Measurements from ENCODE around the gene AACS. TPM values are rescaled to one million over a fixed set of nuclear protein-coding genes. Genes with fewer than 3 reads are reported as not detected.
A peak's percentile ranks its signal among the peaks of the same experiment; 100 is the strongest.

Gene AACS
- total and polyA plus RNA-seq, 2 of the 8 experiments (the other 6 are each of a cell fraction or from before 2014, with no cell fraction given) = 51.9 to 52.4 TPM

- no peaks in the 10 kb centered on the region; a peak in 1 of 7 replicates for H3K4me1 ChIP-seq (replicated peaks in 1 of 4; ENCODE audit: control insufficient read depth in 3 of 4, insufficient read depth in 4 of 4, low read length in 3 of 4)
- no peak overlapping the region for H2BK5ac ChIP-seq (ENCODE audit: low read depth, low read length)
- H3K4me2 ChIP-seq (ENCODE audit: insufficient read depth in 1 of 2, low read depth in 2 of 2, low read length in 2 of 2) = no peak overlapping the region
- ChIA-PET POLR2A (ENCODE audit: partially characterized antibody) (no interaction called here), CTCF (ENCODE audit: partially characterized antibody) (interaction anchor here (0.6 to 1.6 kb wide), 3 partner anchors 11 to 226 kb away, joined by 3 to 5 read pairs (median 3); no protein-coding TSS in a partner anchor)
- no peak overlapping the region for H3K56ac ChIP-seq (replicated peaks; ENCODE audit: insufficient read length, low read depth, low read length)
- H3K4ac ChIP-seq (replicated peaks; ENCODE audit: insufficient read length, low read depth, low read length) = no peak overlapping the region
- no peak for DNase-seq (ENCODE audit: low read depth in 1 of 2, low spot score in 2 of 2)
- no peak overlapping the region for H3K9ac ChIP-seq (replicated peaks in 1 of 4; ENCODE audit: extremely low read depth in 1 of 4, low read depth in 3 of 4, low read length in 3 of 4)
- WGBS, 2 experiments (ENCODE audit: extremely low coverage in 1 of 2, insufficient coverage in 1 of 2, insufficient read length in 1 of 2, insufficient replicate concordance in 2 of 2, low coverage in 1 of 2, low lambda C conversion rate in 2 of 2, missing lambda C conversion rate in 1 of 2) = 93% methylated on average over 8 of the region's 8 CpGs; no CpG with 5 or more reads in 1 of the 2 experiments
- no peak for FAIRE-seq
- peaks cover 3 to 8% of the 10 kb centered on the region in 2 experiments; a peak in 2 of 4 replicates for H3K9me3 ChIP-seq (ENCODE audit: insufficient read depth in 2 of 2, low read depth in 1 of 2, low read length in 1 of 2)
- no peaks in the 10 kb centered on the region for H4K20me1 ChIP-seq (replicated peaks in 1 of 2; ENCODE audit: control insufficient read depth in 1 of 2, insufficient read depth in 2 of 2, low read length in 2 of 2)
- H3K23ac ChIP-seq (ENCODE audit: insufficient read length) = no peak overlapping the region
- no peak overlapping the region for H4K5ac ChIP-seq (ENCODE audit: insufficient read length, low read depth, low read length)
- no peaks in the 10 kb centered on the region for H3K79me1 ChIP-seq (ENCODE audit: low read depth, low read length)
- H2BK20ac ChIP-seq (ENCODE audit: low read length) = no peak overlapping the region
- no peak overlapping the region for H3K4me3 ChIP-seq (ENCODE audit: extremely low read depth in 1 of 4, insufficient read depth in 2 of 4, low read depth in 3 of 4, low read length in 4 of 4)
- no peak overlapping the region for H3K27ac ChIP-seq (ENCODE audit: low read depth, low read length)
- peak overlapping the region; percentile 86 for H2AK5ac ChIP-seq (ENCODE audit: low read depth, low read length)
- no peak overlapping the region for H2BK12ac ChIP-seq (ENCODE audit: low read depth, low read length)
- no peak overlapping the region for H2BK120ac ChIP-seq (replicated peaks; ENCODE audit: low read depth, low read length)
- no peak overlapping the region for H3K14ac ChIP-seq (ENCODE audit: insufficient read length)
- H3K23me2 ChIP-seq (ENCODE audit: low read depth, low read length) = no peaks in the 10 kb centered on the region
- no peaks in the 10 kb centered on the region for H3K79me2 ChIP-seq (ENCODE audit: control insufficient read depth in 1 of 2, insufficient read depth in 2 of 2, low read length in 2 of 2)
- H2AFZ ChIP-seq (ENCODE audit: low read length) = no peak overlapping the region
- H3K18ac ChIP-seq (ENCODE audit: extremely low read depth, low read length) = no peak overlapping the region
- no peaks in the 10 kb centered on the region for H3K36me3 ChIP-seq (ENCODE audit: control insufficient read depth in 2 of 4, insufficient read depth in 4 of 4, low read length in 3 of 4)
- H4K8ac ChIP-seq (ENCODE audit: extremely low read depth, insufficient read depth, low read length) = no peak overlapping the region
- H2BK15ac ChIP-seq (ENCODE audit: low read length) = no peak overlapping the region
- no peaks in the 10 kb centered on the region for H3K27me3 ChIP-seq (replicated peaks in 1 of 4; ENCODE audit: control insufficient read depth in 3 of 4, extremely low read depth in 1 of 4, insufficient read depth in 3 of 4, low read length in 3 of 4)
- no peak overlapping the region for H4K91ac ChIP-seq (replicated peaks; ENCODE audit: insufficient read length, low read length)
- no peak for TF ChIP-seq SIRT6 (IDR thresholded peaks at IDR 0.05; ENCODE audit: low read length)
Measured at GRCh38 chr12:125053821-125054220, 11.4 kb upstream of the AACS start.

Measured in H1 (cell line).